ENCODE data around the gene ARRDC1. TPM values are rescaled to one million over a fixed set of nuclear protein-coding genes. Genes with fewer than 3 reads are reported as not detected.

Gene ARRDC1
- total and polyA plus RNA-seq, 9 of the 15 experiments (the other 6 are each of a cell fraction or from before 2014, with no cell fraction given) = 0.21 to 45.3 (median 18.6) TPM

GRCh38 chr9:137575364-137575715, 30.1 kb upstream of the ARRDC1 start:
- ChIA-PET POLR2A (no interaction called here), CTCF (ENCODE audit: low intra/inter-chr PET ratio) (no interaction called here)
- peaks cover 62% of the 10 kb centered on the region for H3K36me3 ChIP-seq (ENCODE audit: control insufficient read depth, insufficient read depth, low read length)
- intact Hi-C loops (cut with micrococcal nuclease) (no loop called here), in situ Hi-C loops (cut with MboI) (no loop called here)
- ATAC-seq = peak; percentile 65
- no TSS peak for BruUV-seq (replicated peaks)
- H2AFZ ChIP-seq (ENCODE audit: low read depth, low read length) = no peak overlapping the region
- peak overlapping the region; percentile 53; the same call in 2 of the 3 replicates for H3K27ac ChIP-seq (ENCODE audit: extremely low read depth, low read depth, low read length)
- WGBS (ENCODE audit: insufficient coverage, low coverage, missing lambda C conversion rate) = 36% methylated on average over 9 of the region's 9 CpGs
- peak; percentile 46 to 69 (median 47) for DNase-seq (ENCODE audit: extremely low read depth in 1 of 4, low spot score in 3 of 4)
- H3K79me2 ChIP-seq (ENCODE audit: control insufficient read depth, insufficient read depth, low read length) = peaks cover 48% of the 10 kb centered on the region
- H3K9me3 ChIP-seq (replicated peaks; ENCODE audit: control insufficient read depth, insufficient read depth, low read depth, low read length) = no peaks in the 10 kb centered on the region
- FAIRE-seq = peak; percentile 60
- H4K20me1 ChIP-seq (replicated peaks; ENCODE audit: control insufficient read depth, insufficient read depth, low read length) = no peaks in the 10 kb centered on the region; the same call in 1 of the 2 replicates
- peak overlapping the region; percentile 64 for H3K4me2 ChIP-seq (ENCODE audit: insufficient read depth, low read length)
- peak overlapping the region; percentile 35 to 80; a peak in 3 of 4 replicates for H3K9ac ChIP-seq (ENCODE audit: insufficient read depth in 1 of 2, low read depth in 2 of 2, low read length in 2 of 2)
- no peak overlapping the region for H3K4me3 ChIP-seq
- H3K27me3 ChIP-seq (ENCODE audit: control insufficient read depth in 2 of 2, insufficient read depth in 2 of 2, low read length in 2 of 2) = no peaks in the 10 kb centered on the region
- H3K9me1 ChIP-seq (ENCODE audit: control insufficient read depth, insufficient read depth, low read length) = peaks cover 7% of the 10 kb centered on the region
- peaks cover 27 to 40% of the 10 kb centered on the region in 2 experiments for H3K4me1 ChIP-seq (replicated peaks in 1 of 2; ENCODE audit: control insufficient read depth in 2 of 2, insufficient read depth in 2 of 2, low read length in 2 of 2)
- TF ChIP-seq CEBPG (CRISPR knock-in tag; IDR thresholded peaks at IDR 0.05) (peak; percentile 85), CEBPG (tag; conservative IDR thresholded peaks at IDR 0.05 in 1 of 2, IDR thresholded peaks at IDR 0.05 in 1 of 2) (peak; percentile 13 to 47; a peak in 2 of 4 replicates), CSDE1 (IDR thresholded peaks at IDR 0.05) (no peak), ZFPM2 (CRISPR knock-in tag; IDR thresholded peaks at IDR 0.05) (no peak), POLR2B (IDR thresholded peaks at IDR 0.05; ENCODE audit: low read depth, partially characterized antibody) (peak; percentile 22), ZNF512 (tag; IDR thresholded peaks at IDR 0.05) (no peak), E2F4 (CRISPR knock-in tag; IDR thresholded peaks at IDR 0.05; ENCODE audit: low read depth) (no peak), ZNF740 (CRISPR knock-in tag; IDR thresholded peaks at IDR 0.05) (no peak), ZNF740 (tag; IDR thresholded peaks at IDR 0.05) (no peak), EZH2 (IDR thresholded peaks at IDR 0.05; ENCODE audit: borderline replicate concordance, low read depth, low read length) (no peak), ZNF589 (CRISPR knock-in tag; IDR thresholded peaks at IDR 0.05; ENCODE audit: low read depth) (0 out of 2 replicates have a peak, but pooled peaks have one; percentile 12), ZNF408 (CRISPR knock-in tag; IDR thresholded peaks at IDR 0.05; ENCODE audit: low read depth) (no peak), VEZF1 (CRISPR knock-in tag; IDR thresholded peaks at IDR 0.05) (peak; percentile 66; the same call in 1 of the 2 replicates), SAFB (IDR thresholded peaks at IDR 0.05; ENCODE audit: borderline replicate concordance, low read depth, low read length) (no peak), JUND (IDR thresholded peaks at IDR 0.05; ENCODE audit: borderline replicate concordance, low read depth, low read length) (peak; percentile 54; the same call in 1 of the 2 replicates), JUND (tag; IDR thresholded peaks at IDR 0.05; ENCODE audit: borderline replicate concordance, low read depth, low read length) (no peak), FOXK2 (conservative IDR thresholded peaks at IDR 0.05 in 1 of 2, IDR thresholded peaks at IDR 0.05 in 1 of 2; ENCODE audit: low read depth in 2 of 2) (peak; percentile 91 to 94), BRD9 (IDR thresholded peaks at IDR 0.05; ENCODE audit: low read depth, partially characterized antibody) (no peak)

Data from K562 (cell line).